Measurements from ENCODE around the gene ATF6. TPM values are rescaled to one million over a fixed set of nuclear protein-coding genes. Genes with fewer than 3 reads are reported as not detected.
"Not testable (repeated sequence)": the region's sequence is repeated elsewhere in the genome, so short reads cannot be mapped to it uniquely, and the experiment has no call there.

The ATF6 gene
- total RNA-seq, 2 donors from 2014 or later = 21.3 to 24.9 TPM

- ATAC-seq (peak; percentile 26 to 62), DNase-seq (ENCODE audit: low spot score in 2 of 2) (peak in 1 of 2 donors; percentile 55)
- H3K27ac Mint-ChIP-seq = peak overlapping the region; percentile 31 to 52
- no peaks in the 10 kb centered on the region for H3K9me3 Mint-ChIP-seq
- peaks cover 0 to 9% of the 10 kb centered on the region in 2 donors for H3K36me3 Mint-ChIP-seq
Observed at GRCh38 chr1:161763522-161764098, 2.5 kb upstream of the ATF6 start.

- Mint-ChIP-seq H3K27ac (peak overlapping the region; percentile 33 to 99), H3K9me3 (no peaks in the 10 kb centered on the region), H3K36me3 (peaks cover 0 to 9% of the 10 kb centered on the region in 2 donors)
- DNase-seq (ENCODE audit: low spot score in 2 of 2) = no peak
- no peak for ATAC-seq
Observed at GRCh38 chr1:161768461-161768860, 2.3 kb downstream of the ATF6 start.

- DNase-seq (ENCODE audit: low spot score in 2 of 2) (no peak), ATAC-seq (no peak)
- peaks cover 0 to 9% of the 10 kb centered on the region in 2 donors for H3K36me3 Mint-ChIP-seq
- no peak overlapping the region for H3K27ac Mint-ChIP-seq
- H3K9me3 Mint-ChIP-seq = no peaks in the 10 kb centered on the region
Observed at GRCh38 chr1:161768986-161769672, 3.0 kb downstream of the ATF6 start.

GRCh38 chr1:161769673-161770045, 3.5 kb downstream of the ATF6 start:
- not testable (repeated sequence) for H3K36me3 Mint-ChIP-seq; H3K27ac Mint-ChIP-seq; ATAC-seq; H3K9me3 Mint-ChIP-seq; DNase-seq (ENCODE audit: low spot score in 2 of 2)

- no peak overlapping the region for H3K27ac Mint-ChIP-seq
- ATAC-seq (no peak), DNase-seq (ENCODE audit: low spot score in 2 of 2) (no peak)
- peaks cover 0 to 9% of the 10 kb centered on the region in 2 donors for H3K36me3 Mint-ChIP-seq
- H3K9me3 Mint-ChIP-seq = no peaks in the 10 kb centered on the region
Observed at GRCh38 chr1:161770250-161770649, 4.1 kb downstream of the ATF6 start.

- Mint-ChIP-seq H3K27ac (no peak overlapping the region), H3K36me3 (peaks cover 0 to 8% of the 10 kb centered on the region in 2 donors), H3K9me3 (no peaks in the 10 kb centered on the region)
- ATAC-seq = peak in 1 of 2 donors; percentile 10
- DNase-seq (ENCODE audit: low spot score in 2 of 2) = no peak
Observed at GRCh38 chr1:161771161-161771560, 5.0 kb downstream of the ATF6 start.

GRCh38 chr1:161771973-161772372, 5.9 kb downstream of the ATF6 start:
- H3K36me3 Mint-ChIP-seq = no peaks in the 10 kb centered on the region
- H3K27ac Mint-ChIP-seq = no peak overlapping the region
- no peak for DNase-seq (ENCODE audit: low spot score in 2 of 2)
- H3K9me3 Mint-ChIP-seq = no peaks in the 10 kb centered on the region
- ATAC-seq = peak; percentile 29 to 50

- ATAC-seq (peak; percentile 24 to 63), DNase-seq (ENCODE audit: low spot score in 2 of 2) (no peak)
- no peaks in the 10 kb centered on the region for H3K9me3 Mint-ChIP-seq
- no peak overlapping the region for H3K27ac Mint-ChIP-seq
- H3K36me3 Mint-ChIP-seq = no peaks in the 10 kb centered on the region
Observed at GRCh38 chr1:161772397-161772796, 6.3 kb downstream of the ATF6 start.

GRCh38 chr1:161773791-161774190, 7.7 kb downstream of the ATF6 start:
- H3K27ac Mint-ChIP-seq = no peak overlapping the region
- H3K9me3 Mint-ChIP-seq = no peaks in the 10 kb centered on the region
- H3K36me3 Mint-ChIP-seq = no peaks in the 10 kb centered on the region
- ATAC-seq (no peak), DNase-seq (ENCODE audit: low spot score in 2 of 2) (no peak)

- Mint-ChIP-seq H3K36me3 (no peaks in the 10 kb centered on the region), H3K27ac (no peak overlapping the region), H3K9me3 (no peaks in the 10 kb centered on the region)
- peak; percentile 34 to 66 for ATAC-seq
- no peak for DNase-seq (ENCODE audit: low spot score in 2 of 2)
Observed at GRCh38 chr1:161777261-161777660, 11.1 kb downstream of the ATF6 start.

- H3K9me3 Mint-ChIP-seq = no peaks in the 10 kb centered on the region
- DNase-seq (ENCODE audit: low spot score in 2 of 2) (no peak), ATAC-seq (no peak)
- H3K36me3 Mint-ChIP-seq = peaks cover 0 to 7% of the 10 kb centered on the region in 2 donors
- no peak overlapping the region for H3K27ac Mint-ChIP-seq
Observed at GRCh38 chr1:161778522-161778921, 12.4 kb downstream of the ATF6 start.

GRCh38 chr1:161779393-161779792, 13.3 kb downstream of the ATF6 start:
- H3K36me3 Mint-ChIP-seq = peaks cover 0 to 14% of the 10 kb centered on the region in 2 donors
- ATAC-seq = no peak
- H3K27ac Mint-ChIP-seq = no peak overlapping the region
- H3K9me3 Mint-ChIP-seq = no peaks in the 10 kb centered on the region
- no peak for DNase-seq (ENCODE audit: low spot score in 2 of 2)

- Mint-ChIP-seq H3K27ac (no peak overlapping the region), H3K36me3 (peaks cover 4 to 14% of the 10 kb centered on the region in 2 donors), H3K9me3 (no peaks in the 10 kb centered on the region)
- DNase-seq (ENCODE audit: low spot score in 2 of 2) = no peak
- ATAC-seq = no peak
Observed at GRCh38 chr1:161781995-161782394, 15.9 kb downstream of the ATF6 start.

GRCh38 chr1:161782886-161783285, 16.8 kb downstream of the ATF6 start:
- Mint-ChIP-seq H3K27ac (no peak overlapping the region), H3K9me3 (no peaks in the 10 kb centered on the region), H3K36me3 (peaks cover 4 to 14% of the 10 kb centered on the region in 2 donors)
- ATAC-seq = peak; percentile 68 to 71
- DNase-seq (ENCODE audit: low spot score in 2 of 2) = no peak

- H3K9me3 Mint-ChIP-seq = no peaks in the 10 kb centered on the region
- ATAC-seq (no peak), DNase-seq (ENCODE audit: low spot score in 2 of 2) (no peak)
- peak overlapping the region in 1 of 2 donors; percentile 1 for H3K27ac Mint-ChIP-seq
- peaks cover 4 to 14% of the 10 kb centered on the region in 2 donors for H3K36me3 Mint-ChIP-seq
Observed at GRCh38 chr1:161784968-161785367, 18.8 kb downstream of the ATF6 start.

GRCh38 chr1:161787355-161787754, 21.2 kb downstream of the ATF6 start:
- Mint-ChIP-seq H3K27ac (no peak overlapping the region), H3K36me3 (peaks cover 4 to 14% of the 10 kb centered on the region in 2 donors), H3K9me3 (no peaks in the 10 kb centered on the region)
- no peak for ATAC-seq
- no peak for DNase-seq (ENCODE audit: low spot score in 2 of 2)

- no peak for DNase-seq (ENCODE audit: low spot score in 2 of 2)
- H3K27ac Mint-ChIP-seq = no peak overlapping the region
- no peaks in the 10 kb centered on the region for H3K9me3 Mint-ChIP-seq
- ATAC-seq = no peak
- peaks cover 10 to 13% of the 10 kb centered on the region in 2 donors for H3K36me3 Mint-ChIP-seq
Observed at GRCh38 chr1:161790587-161791317, 24.6 kb downstream of the ATF6 start.
